Measurements from ENCODE around the gene ANXA11. TPM values are rescaled to one million over a fixed set of nuclear protein-coding genes. Genes with fewer than 3 reads are reported as not detected.

The ANXA11 gene
- total RNA-seq, 4 donors from 2014 or later = 103 to 148 (median 121) TPM

DNA sequence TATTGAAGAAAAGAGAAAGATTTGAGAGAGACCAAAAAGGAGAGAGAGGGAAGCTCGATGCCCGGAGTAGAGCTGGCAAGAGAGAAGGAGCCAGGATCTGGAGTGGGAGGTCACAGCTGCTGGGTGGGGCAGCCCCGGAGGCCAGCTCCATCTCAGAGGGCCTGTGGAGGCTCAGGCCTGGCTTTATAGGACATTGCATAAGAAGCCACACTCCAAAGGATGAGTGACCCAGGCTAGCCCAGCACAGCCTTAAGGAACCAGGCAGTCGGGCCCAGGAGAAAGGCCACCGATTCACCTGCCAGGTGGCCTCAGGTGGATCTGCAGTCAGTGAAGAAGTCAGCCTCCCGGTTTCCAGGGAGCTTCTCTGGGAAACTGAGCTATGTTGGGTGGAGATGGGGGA, 72.1 kb downstream of the ANXA11 start:
- ATAC-seq (ENCODE audit: low FRiP score) = no peak
- TF ChIP-seq, protein P1, sequence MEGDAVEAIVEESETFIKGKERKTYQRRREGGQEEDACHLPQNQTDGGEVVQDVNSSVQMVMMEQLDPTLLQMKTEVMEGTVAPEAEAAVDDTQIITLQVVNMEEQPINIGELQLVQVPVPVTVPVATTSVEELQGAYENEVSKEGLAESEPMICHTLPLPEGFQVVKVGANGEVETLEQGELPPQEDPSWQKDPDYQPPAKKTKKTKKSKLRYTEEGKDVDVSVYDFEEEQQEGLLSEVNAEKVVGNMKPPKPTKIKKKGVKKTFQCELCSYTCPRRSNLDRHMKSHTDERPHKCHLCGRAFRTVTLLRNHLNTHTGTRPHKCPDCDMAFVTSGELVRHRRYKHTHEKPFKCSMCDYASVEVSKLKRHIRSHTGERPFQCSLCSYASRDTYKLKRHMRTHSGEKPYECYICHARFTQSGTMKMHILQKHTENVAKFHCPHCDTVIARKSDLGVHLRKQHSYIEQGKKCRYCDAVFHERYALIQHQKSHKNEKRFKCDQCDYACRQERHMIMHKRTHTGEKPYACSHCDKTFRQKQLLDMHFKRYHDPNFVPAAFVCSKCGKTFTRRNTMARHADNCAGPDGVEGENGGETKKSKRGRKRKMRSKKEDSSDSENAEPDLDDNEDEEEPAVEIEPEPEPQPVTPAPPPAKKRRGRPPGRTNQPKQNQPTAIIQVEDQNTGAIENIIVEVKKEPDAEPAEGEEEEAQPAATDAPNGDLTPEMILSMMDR (IDR thresholded peaks at IDR 0.05) = no peak
- no peak for DNase-seq (ENCODE audit: low spot score)

DNA sequence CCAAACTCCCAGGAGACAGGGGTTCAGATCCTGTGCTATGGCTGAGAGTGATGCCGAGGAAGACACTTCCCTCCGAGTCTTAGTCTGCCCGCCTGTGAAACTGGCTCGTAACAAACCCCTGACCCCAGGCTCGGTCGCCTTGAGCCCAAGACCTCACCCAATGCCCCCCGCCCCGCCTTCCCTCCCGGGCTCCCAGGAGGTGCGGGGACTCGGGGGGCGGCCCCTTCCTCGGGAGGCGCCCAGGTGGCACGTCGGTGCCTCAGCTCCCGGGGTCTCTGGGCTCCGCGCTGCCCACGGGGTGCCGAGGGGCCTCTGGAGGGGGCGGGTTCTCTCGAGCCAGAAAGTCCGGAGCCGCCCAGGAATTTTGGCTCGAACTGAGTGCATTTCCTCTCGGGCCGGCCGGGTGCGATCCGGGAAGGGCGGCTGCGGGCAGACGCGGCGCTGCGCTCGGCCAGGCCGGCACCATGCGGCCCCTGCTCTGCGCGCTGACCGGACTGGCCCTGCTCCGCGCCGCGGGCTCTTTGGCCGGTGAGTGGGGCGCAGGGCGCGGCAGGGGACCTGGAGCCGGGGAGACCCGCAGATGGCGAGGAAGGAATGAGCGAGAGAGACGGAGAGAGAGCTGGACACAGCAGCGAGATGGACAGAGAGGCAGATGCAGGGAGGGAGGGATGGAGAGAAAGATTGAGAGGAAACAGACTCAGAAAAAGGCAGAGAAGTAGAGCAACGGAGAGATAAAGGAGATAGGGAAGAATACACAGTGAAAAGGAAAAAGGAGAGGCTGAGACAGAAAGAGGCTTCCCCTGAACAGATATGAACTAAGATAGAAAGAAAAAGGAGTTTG, 72.8 kb downstream of the ANXA11 start, which contains the start of gene PLAC9:
PLAC9 (plus strand) TSS at position 432 of the 841 bp plus-strand sequence; CDS start at position 465, 33 bp downstream.
- DNase-seq (ENCODE audit: low spot score) (no peak), ATAC-seq (ENCODE audit: low FRiP score) (peak; percentile 91)
- TF ChIP-seq, protein P1 (IDR thresholded peaks at IDR 0.05) = no peak

DNA sequence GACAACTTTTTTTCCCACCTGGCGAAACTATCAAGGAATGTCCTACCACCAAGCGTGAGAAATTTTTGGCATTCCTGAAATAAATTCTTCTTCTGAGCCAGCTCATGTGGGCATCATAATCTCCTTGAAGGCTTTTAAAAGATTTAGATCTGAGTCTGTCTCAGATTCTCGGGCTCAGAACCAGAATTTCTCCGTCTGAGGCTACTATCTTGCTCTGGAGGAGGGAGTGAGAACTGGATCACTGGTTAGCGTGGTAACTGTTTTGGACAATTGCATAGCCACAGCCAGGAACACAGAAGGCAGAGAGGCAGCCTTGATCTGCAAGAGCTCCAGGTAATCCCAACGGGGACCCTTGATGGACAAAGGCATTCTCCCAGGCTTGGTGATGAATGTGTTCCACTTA, 73.8 kb downstream of the ANXA11 start:
- no peak for ATAC-seq (ENCODE audit: low FRiP score)
- TF ChIP-seq, protein P1 (IDR thresholded peaks at IDR 0.05) = no peak
- DNase-seq (ENCODE audit: low spot score) = no peak

DNA sequence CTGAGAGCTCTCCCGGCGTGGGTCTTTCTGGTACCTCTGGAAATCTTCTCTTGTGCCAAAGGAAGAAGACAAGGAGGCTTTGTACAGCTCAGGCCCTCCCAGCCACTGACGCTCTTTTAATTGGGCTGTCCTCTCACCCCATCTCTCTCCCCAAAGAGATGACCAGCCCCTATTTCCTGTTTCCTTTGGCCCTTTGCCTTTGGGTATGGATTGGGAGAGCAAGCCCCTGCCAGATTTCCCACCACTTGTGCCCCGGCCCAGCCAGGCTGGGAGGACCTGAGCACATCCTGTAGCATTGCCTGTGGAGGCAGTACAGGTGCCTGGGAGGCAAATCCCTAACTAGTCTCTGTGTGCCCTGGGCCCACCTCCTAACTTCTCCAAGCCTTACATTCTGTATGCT, 78.5 kb downstream of the ANXA11 start:
- ATAC-seq (ENCODE audit: low FRiP score) (no peak), DNase-seq (ENCODE audit: low spot score) (no peak)
- TF ChIP-seq, protein P1 (IDR thresholded peaks at IDR 0.05) = no peak

DNA sequence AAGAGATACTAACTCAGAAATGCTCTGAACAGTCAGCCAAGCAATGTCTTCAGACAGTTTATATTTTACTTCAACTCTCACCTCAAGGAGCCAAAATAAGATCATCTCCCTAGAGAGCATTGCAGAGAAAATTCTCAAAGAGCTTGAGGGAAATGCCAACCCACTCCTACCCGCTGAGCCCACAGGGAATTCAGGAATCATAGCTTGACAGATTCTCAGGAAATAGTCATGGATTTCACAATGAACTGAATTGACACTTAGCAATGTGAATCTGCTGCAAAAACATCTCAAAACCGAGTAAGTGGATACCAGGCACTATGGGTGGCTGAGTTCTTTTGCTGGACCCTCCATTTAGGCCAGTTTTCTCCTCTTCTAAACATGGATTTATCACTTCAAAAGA, 82.6 kb downstream of the ANXA11 start:
- DNase-seq (ENCODE audit: low spot score) = no peak
- ATAC-seq (ENCODE audit: low FRiP score) = peak; percentile 64
- TF ChIP-seq, protein P1 (IDR thresholded peaks at IDR 0.05) = no peak

DNA sequence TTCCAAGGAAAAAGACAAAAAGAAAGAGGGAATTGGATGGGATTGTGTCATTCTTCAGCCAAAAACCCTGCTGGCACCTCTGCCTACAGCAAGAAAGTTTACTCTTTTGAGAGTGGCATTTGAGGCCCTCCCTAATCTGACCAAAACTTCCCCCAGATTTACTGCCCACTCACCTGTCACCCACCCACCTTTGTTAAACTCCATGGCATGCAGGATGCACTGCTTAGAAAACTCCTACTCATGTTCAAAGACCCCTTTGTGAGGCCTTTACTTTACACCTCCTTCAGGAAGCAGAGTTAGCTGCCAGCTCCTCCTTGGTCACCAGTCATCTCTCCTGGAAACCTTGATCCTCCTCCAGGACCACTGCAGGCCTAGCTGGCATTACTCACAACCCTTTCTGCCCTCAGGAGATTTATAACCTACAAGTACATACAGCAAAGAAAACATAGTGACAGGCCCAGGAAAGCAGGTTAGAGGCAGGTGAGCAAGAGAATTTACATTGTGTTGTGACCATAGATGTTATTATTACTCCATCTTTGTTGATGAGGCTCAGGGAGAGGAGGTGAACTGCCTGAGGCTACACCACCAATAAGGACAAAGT, 83.1 kb downstream of the ANXA11 start:
- TF ChIP-seq, protein P1 (IDR thresholded peaks at IDR 0.05) = no peak
- DNase-seq (ENCODE audit: low spot score) (no peak), ATAC-seq (ENCODE audit: low FRiP score) (no peak)

Data from omental fat pad (tissue), 4 donors.